NT2/D1 (cell line): ENCODE data around the gene RNU6-7.

Experiments
- SUZ12 ChIP-seq: IDR thresholded peaks from 2 replicates; pipeline ENCODE4 v1.6.1; 2011; ENCODE audit not compliant: insufficient read length, insufficient read depth; ENCODE audit errors: extremely low read depth
- YY1 ChIP-seq: IDR thresholded peaks from 2 replicates; pipeline ENCODE4 v1.6.1; 2011; ENCODE audit not compliant: insufficient read length, insufficient read depth
- ZNF274 ChIP-seq: IDR thresholded peaks from 2 replicates; pipeline ENCODE4 v1.6.1; 2011; ENCODE audit warnings: mild to moderate bottlenecking, low read depth, low read length

DNA sequence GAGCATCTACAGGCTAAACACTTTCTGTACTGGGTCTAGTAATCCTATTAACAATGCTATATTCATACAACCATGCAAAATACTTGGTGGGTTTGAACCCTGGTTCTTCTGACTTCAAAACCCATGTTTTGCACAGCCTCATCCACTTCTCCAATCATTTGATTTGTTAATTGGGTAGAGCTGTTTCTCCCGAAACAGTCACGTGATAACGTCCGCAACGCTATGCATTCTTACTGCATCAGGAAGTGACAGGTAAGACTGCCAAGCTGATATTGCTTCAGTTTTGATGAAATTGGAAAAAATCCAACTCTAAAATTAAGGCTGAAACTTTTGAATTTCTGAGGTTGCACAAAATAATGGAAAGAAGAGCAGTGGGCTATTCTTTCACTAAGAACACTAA, 30.4 kb upstream of the RNU6-7 start:
- TF ChIP-seq ZNF274 (no peak), YY1 (no peak), SUZ12 (no peak)
